Measurements from ENCODE around the gene SPATA16.
"Not testable (repeated sequence)": the region's sequence is repeated elsewhere in the genome, so short reads cannot be mapped to it uniquely, and the experiment has no call there.

Gene SPATA16, protein sequence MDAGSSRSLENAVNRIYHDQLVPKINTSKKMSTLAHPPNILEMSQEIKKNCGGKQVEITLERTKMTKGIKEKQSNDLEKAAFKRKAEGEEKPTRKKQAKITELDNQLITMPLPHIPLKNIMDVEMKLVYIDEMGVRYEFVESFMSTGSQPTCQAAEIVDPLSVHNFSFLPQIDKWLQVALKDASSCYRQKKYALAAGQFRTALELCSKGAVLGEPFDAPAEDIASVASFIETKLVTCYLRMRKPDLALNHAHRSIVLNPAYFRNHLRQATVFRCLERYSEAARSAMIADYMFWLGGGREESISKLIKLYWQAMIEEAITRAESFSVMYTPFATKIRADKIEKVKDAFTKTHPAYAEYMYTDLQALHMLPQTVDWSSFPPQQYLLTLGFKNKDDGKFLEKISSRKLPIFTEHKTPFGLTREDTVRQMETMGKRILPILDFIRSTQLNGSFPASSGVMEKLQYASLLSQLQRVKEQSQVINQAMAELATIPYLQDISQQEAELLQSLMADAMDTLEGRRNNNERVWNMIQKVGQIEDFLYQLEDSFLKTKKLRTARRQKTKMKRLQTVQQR

DNA sequence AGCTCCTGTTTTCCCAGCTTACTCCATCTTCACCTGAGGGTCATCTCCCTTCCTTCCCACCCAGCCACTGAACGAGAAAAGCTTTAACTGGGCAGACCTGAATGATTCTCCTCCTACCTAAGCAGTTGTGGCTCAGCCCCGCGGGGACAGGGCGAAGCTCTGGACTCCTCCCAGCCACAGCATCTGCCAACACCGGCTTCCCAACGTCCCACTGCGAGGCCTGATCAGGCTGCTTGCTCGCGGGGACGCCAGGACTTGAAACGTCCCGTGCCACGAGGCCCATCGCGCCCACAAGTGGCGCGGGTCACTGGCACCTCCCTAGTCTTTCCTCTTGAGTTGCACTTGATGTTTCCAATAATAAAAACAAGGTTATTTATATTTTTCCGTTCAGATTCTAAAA is at the start of gene SPATA16:
SPATA16 (minus strand) TSS at position 250 of the 400 bp plus-strand sequence. CDS start 23,504 bp downstream, outside the sequence.
- no peak for TF ChIP-seq ZNF274 (IDR thresholded peaks at IDR 0.05; ENCODE audit: low read depth, low read length)
- no peak within 1 kb of the TSS for H3K4me3 ChIP-seq (ENCODE audit: low read length)

DNA sequence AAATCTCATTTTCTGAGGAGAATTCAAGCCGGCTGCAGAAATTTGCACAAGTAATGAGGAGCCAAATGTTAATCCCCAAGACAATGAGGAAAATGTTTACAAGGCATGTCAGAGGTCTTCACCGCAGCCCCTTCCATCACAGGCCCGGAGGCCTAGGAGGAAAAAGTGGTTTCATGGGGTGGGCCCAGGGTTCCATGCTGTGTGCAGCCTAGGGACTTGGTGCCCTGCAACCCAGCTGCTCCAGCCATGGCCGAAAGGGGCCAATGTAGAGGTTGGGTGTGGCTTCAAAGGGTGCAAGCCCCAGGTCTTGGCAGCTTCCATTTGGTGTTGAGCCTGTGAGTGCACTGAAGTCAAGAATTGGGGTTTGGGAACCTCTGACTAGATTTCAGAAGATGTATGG is 42.0 kb upstream of the SPATA16 start:
- H3K4me3 ChIP-seq (ENCODE audit: low read length): not testable (repeated sequence)

DNA sequence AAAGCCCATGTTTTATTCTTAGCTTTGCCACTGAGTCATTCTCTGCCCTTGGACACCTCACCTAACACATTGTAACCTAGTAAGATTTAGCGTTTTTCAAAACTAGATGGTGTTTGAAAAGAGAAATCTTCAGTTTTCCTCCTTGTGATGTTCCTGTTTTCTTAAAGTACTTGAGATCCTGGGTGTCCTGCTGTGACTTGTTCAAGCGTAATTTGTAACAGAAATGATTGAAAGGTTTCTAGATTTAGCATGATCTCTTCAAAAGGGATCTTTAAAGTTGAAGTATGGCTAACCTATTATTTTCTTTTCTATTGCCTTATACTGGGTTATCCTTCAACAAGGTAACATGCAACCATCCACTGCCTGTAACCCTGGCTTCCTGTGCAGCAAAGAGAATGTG is 32.6 kb upstream of the SPATA16 start:
- H3K4me3 ChIP-seq (ENCODE audit: low read length): no peak overlapping the region
- no peak for TF ChIP-seq ZNF274 (IDR thresholded peaks at IDR 0.05; ENCODE audit: low read depth, low read length)

DNA sequence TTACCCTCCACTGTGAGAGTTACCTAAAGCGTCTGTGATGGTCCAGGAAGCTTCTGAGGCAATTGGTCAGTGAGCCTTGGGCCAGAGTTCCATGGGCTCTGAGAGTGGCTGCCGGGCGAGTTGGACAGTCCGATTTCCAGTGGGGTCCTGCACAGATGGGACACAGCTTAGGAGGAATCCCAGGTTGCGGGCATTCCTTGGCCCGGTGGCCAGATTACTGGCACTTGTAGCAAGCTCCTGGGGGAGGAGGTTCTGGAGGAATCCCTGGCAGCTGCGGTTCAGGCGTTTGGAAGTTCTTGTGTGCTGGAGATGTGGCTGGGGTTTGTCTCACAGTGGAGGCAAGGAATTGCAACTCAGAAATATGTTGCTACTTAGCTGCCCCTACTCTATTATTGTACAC is 18.1 kb upstream of the SPATA16 start:
- H3K4me3 ChIP-seq (ENCODE audit: low read length): not testable (repeated sequence)

DNA sequence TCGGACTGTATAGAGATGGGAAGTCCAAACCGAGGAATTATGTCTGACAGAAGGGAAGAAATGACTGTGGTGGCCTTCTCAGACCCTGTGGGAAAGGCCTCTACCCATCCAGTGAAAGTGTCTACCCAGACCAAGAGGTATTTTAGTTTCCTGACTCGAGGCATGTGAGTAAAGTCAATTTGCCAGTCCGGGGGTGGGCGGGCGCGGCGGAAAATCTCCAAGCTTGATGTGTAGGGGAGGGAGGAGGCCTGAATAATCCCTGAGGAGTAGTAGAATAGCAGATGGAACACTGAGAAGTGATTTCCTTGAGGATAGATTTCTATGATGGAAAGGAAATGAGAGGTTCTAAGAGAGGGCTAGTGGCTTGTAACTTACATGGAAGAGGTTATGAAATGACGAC is 15.5 kb upstream of the SPATA16 start:
- H3K4me3 ChIP-seq (ENCODE audit: low read length): not testable (repeated sequence)

DNA sequence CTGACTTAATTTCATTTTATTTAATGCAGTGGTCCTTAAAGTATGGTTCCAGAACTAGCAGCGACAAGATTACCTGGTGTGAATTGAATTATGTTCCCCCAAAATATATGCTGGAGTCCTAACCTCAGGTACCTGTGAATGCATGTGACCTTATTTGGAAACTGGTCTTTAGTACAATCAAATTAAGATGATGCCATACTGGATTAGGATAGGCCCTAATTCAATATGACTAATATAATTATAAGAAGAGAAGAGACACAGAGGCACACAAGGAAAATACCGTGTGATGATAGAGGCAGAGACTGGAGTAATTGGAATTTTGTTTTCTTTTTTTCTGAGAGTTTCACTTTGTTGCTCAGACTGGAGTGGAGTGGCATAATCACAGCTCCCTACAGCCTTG is 12.6 kb upstream of the SPATA16 start:
- H3K4me3 ChIP-seq (ENCODE audit: low read length): no peak overlapping the region
- TF ChIP-seq ZNF274 (IDR thresholded peaks at IDR 0.05; ENCODE audit: low read depth, low read length): no peak

DNA sequence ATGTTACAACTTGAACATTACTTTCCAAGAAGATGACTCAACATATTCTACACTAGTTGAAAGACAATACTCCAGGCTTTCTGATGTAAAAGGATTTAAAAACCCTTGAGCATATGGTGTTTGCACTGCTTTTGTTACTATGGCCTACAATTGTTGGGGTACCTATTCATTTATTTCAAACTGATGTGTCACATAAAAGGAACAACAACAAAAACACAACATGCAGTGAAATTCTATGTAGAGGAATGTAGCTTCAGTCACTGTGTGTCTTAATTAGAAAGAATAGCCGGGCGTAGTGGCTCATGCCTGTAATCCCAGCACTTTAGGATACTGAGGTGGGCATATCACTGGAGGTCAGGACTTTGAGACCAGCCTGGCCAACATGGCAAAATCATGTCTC is 1.6 kb downstream of the SPATA16 start:
- no peak overlapping the region for H3K4me3 ChIP-seq (ENCODE audit: low read length)
- TF ChIP-seq ZNF274 (IDR thresholded peaks at IDR 0.05; ENCODE audit: low read depth, low read length): no peak

DNA sequence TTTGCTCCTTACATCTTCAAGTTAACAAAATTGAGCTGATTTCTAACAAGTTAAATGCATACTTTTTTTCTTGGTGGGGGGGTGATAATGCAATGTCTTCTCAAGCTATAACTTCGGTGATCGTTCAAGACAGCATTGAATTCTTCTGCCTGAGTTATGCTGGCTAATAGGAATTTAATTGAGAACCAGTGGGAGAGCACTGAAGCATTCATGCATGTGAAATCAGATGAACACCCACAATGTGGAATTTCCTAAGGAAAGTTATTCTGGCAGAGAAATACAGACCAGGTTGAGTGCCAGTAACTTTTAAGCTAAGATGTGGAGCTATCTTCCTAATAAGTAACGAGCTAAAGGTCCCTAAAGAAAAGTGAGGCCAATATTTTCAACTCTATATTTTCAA is 3.0 kb downstream of the SPATA16 start:
- H3K4me3 ChIP-seq (ENCODE audit: low read length): no peak overlapping the region
- TF ChIP-seq ZNF274 (IDR thresholded peaks at IDR 0.05; ENCODE audit: low read depth, low read length): no peak

DNA sequence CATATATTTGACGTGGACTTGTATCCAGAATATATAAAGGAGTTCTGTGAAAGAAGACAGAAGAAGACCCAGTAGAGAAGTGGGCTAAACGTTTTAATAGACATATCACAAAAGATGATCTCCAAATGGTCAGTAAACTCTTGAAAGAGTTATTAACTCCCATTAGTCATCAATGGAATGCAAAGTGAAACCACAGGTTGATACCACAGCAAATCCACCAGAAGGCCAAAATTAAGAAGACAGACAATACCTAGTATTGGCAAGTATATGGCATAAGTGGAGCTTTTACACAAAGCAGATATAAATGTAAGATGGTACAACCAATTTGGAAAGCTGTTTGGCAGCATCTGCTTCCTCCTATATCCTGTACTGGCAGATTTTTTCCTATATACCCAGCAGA is 6.0 kb downstream of the SPATA16 start:
- no peak for TF ChIP-seq ZNF274 (IDR thresholded peaks at IDR 0.05; ENCODE audit: low read depth, low read length)
- H3K4me3 ChIP-seq (ENCODE audit: low read length): no peak overlapping the region

DNA sequence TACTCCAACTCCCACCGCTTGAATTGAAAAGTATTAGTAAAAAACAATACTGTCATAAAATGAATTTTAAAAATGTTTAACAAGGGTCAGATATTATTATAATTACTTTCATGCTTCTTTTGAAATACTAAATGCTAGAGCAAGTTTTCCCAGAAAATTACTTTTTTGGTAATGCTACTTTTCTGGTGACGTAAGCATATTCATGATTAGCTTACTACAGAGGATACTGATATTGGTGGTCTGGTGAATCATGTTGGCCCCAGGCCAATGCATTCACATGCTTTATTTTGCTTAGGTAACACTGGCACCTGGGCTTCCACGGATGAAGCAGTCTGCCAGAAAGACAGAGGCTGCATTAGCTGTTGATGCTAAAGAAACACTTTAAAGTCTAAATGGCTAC is 12.4 kb downstream of the SPATA16 start:
- TF ChIP-seq ZNF274 (IDR thresholded peaks at IDR 0.05; ENCODE audit: low read depth, low read length): no peak
- H3K4me3 ChIP-seq (ENCODE audit: low read length): no peak overlapping the region

DNA sequence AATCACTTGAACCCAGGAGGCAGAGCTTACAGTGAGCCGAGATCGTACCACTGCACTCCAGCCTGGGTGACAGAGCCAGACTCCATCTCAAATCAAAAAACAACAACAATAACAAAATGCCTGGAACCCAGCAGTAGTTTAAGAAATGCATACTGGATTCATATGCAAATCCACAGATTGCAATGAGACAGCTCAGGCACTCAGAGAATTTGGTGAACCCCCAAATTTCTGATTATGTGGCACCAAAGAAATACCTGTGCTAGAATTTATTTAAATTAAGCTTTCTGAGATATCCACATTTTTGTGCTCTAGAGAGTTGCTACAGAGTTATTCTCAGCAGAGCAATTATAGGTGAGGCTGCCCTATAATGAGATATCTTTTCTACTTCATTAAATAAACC is 29.7 kb downstream of the SPATA16 start:
- TF ChIP-seq ZNF274 (IDR thresholded peaks at IDR 0.05; ENCODE audit: low read depth, low read length): no peak
- H3K4me3 ChIP-seq (ENCODE audit: low read length): no peak overlapping the region

DNA sequence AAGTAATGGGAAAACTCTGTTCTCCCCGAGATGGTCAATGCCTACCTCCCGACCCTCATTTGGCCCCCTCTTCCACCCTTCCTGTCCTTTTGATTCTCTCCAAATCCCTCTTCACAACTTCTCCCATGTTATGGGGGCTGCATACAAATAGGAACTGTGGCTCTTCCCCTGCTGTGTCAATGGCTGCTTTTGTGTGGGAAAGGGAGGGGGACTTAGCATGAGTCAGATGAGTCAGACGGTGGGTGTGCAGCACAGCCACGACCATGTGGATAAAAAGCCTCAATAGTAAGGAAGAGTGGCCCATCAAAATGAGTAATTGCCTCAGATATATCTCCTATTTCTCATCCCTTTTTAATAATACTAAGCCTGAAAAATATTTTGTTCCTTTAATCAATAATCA is 31.9 kb downstream of the SPATA16 start:
- H3K4me3 ChIP-seq (ENCODE audit: low read length): no peak overlapping the region
- no peak for TF ChIP-seq ZNF274 (IDR thresholded peaks at IDR 0.05; ENCODE audit: low read depth, low read length)

DNA sequence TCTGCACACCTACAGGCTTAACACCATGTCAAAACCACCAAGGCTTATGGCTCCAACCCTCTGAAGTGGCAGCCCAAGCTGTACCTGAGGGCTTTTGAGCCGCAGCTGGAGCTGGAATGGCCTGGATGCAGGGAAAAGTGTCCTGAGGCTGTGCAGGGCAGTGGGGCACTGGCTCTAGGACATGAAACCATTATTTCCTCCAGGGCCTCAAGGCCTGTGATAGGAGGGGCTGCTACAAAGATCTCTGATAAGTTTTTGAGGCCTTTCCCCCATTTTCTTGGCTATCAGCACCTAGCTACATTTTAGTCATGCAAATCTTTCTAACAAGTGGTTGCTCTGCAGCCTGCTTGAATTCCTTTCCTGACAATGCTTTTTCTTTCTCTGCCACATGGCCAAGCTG is 37.6 kb downstream of the SPATA16 start:
- H3K4me3 ChIP-seq (ENCODE audit: low read length): no peak overlapping the region
- no peak for TF ChIP-seq ZNF274 (IDR thresholded peaks at IDR 0.05; ENCODE audit: low read depth, low read length)

DNA sequence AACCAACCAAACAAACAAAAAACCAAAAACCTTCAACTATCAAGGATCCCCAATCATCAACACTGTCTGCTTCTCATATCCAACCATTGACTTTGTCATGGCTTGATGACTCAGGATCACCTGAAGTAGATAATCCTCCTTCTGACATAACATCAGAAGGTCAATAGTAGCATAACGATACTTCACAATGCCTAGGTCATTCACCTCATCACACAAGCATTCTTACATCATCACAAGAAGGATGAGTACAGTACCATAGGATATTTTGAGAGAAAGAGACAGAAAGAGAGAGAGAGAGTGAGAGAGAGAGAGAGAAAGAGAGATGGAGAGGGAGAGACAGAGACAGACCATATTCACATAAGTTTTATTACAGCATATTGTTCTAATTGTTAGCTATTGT is 42.1 kb downstream of the SPATA16 start:
- no peak for TF ChIP-seq ZNF274 (IDR thresholded peaks at IDR 0.05; ENCODE audit: low read depth, low read length)
- no peak overlapping the region for H3K4me3 ChIP-seq (ENCODE audit: low read length)

DNA sequence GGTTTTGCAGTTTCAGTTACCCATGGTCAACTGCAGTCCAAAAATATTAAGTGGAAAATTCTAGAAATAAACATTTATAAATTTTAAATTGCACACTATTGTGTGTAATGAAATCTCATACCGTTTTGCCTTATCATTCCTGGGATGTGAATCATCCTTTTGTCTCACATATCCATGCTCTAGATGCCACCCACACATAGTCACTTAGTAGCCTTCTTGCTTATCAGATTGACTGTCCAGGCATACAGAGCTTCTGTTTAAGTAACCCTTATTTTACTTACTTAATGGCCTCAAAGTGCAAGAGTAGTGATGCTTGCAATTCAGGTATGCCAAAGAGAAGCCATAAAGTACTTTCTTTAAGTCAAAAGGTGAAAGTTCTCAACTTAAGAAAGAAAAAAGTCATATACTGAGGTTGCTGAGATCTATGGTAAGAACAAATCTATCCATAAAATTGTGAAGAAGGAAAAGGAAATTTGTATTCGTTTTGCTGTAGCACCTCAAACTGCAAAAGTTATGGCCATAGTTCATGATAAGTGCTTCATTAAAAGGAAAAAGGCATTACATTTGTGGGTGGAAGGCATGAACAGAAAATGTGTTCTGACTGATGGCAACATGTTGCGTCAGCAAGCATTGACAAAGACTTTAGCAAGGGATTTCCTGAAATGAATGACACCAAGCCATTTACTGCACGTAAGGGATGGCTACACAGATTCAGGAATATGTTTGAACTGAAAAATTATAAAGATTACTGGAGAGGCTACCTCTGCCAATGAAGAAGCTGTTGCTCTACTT is 43.8 kb downstream of the SPATA16 start:
- no peak for TF ChIP-seq ZNF274 (IDR thresholded peaks at IDR 0.05; ENCODE audit: low read depth, low read length)
- H3K4me3 ChIP-seq (ENCODE audit: low read length): no peak overlapping the region

Data from GM08714 (cell line).